RWPE1 (cell line): ENCODE measurements around the gene TMEM59L.

Experiments
- CTCF ChIA-PET: fragments of 350-600 bp; sonication (Branson Sonifier 250); formaldehyde crosslinking; extraction: SDS; loops from one replicate; lab custom pipeline; 2021; lab: Yijun Ruan, JAX
- POLR2A ChIA-PET: fragments of 400-600 bp; formaldehyde crosslinking; extraction: SDS; loops from one replicate; lab custom pipeline; 2020; ENCODE audit warnings: antibody characterized with exemption; ENCODE audit not compliant: low non-redundant PET; lab: Yijun Ruan, JAX
- DNase-seq: peaks from one replicate; pipeline ENCODE4 v3.0.0; 2012; ENCODE audit warnings: low spot score
- H3K27ac ChIP-seq: fragments of 450-650 bp; 2 replicates; pipeline ENCODE4 v1.5.1; 2017
- CTCF ChIP-seq: fragments of 450-650 bp; conservative IDR thresholded peaks from 2 replicates; pipeline ENCODE4 v1.5.1; 2017; ENCODE audit warnings: low read depth, mild to moderate bottlenecking

The TMEM59L gene

GRCh38 chr19:18649371-18650020 lies 36.8 kb downstream of the TMEM59L start:
- DNase-seq = peak; percentile 20
- peak overlapping the region; percentile 66 for H3K27ac ChIP-seq
- POLR2A ChIA-PET = no interaction called here
- CTCF ChIA-PET = interaction anchor here (0.6 kb wide), 1 partner anchor 23 kb away, joined by 3 read pairs; no protein-coding TSS in a partner anchor
- no peak for TF ChIP-seq CTCF

- POLR2A ChIA-PET = no interaction called here
- no peak for TF ChIP-seq CTCF
- CTCF ChIA-PET = no interaction called here
- DNase-seq = no peak
- peak overlapping the region; percentile 66 for H3K27ac ChIP-seq
Observed at GRCh38 chr19:18650021-18650390, 37.3 kb downstream of the TMEM59L start.

- peak overlapping the region; percentile 66 for H3K27ac ChIP-seq
- TF ChIP-seq CTCF = no peak
- ChIA-PET POLR2A (no interaction called here), CTCF (no interaction called here)
- DNase-seq = no peak
Observed at GRCh38 chr19:18650468-18651041, 37.9 kb downstream of the TMEM59L start.

- ChIA-PET POLR2A (no interaction called here), CTCF (interaction anchor here (0.5 kb wide), 1 partner anchor 125 kb away, joined by 5 read pairs; no protein-coding TSS in a partner anchor)
- H3K27ac ChIP-seq = peak overlapping the region; percentile 66
- TF ChIP-seq CTCF = no peak
- no peak for DNase-seq
Observed at GRCh38 chr19:18651300-18651699, 38.6 kb downstream of the TMEM59L start.

- peak overlapping the region; percentile 66 for H3K27ac ChIP-seq
- no peak for TF ChIP-seq CTCF
- no peak for DNase-seq
- ChIA-PET CTCF (interaction anchor here (0.5 to 0.7 kb wide), 2 partner anchors 64 to 125 kb away, joined by 4 to 5 read pairs; no protein-coding TSS in a partner anchor), POLR2A (no interaction called here)
Observed at GRCh38 chr19:18651733-18652132, 39.1 kb downstream of the TMEM59L start.

GRCh38 chr19:18653853-18654252 lies 41.2 kb downstream of the TMEM59L start:
- ChIA-PET POLR2A (no interaction called here), CTCF (no interaction called here)
- no peak for DNase-seq
- no peak overlapping the region for H3K27ac ChIP-seq
- no peak for TF ChIP-seq CTCF
